K562 (cell line): ENCODE results near the gene CALCB. TPM values are rescaled to one million over a fixed set of nuclear protein-coding genes. Genes with fewer than 3 reads are reported as not detected.

ENCODE experiments used
- ATAC-seq: fragments of 200-7000 bp; cut with Tn5 transposase; 3 replicates; pipeline ENCODE4 v1.9.1; 2020; ENCODE audit warnings: moderate library complexity
- BruUV-seq: library from RNA; stranded (reverse); fragments of 400-500 nt; replicated peaks from 2 replicates; lab custom pipeline; 2021; lab: Mats Ljungman, UMichigan
- CTCF ChIA-PET: fragments of 300-600 bp; formaldehyde crosslinking; extraction: SDS; loops from one replicate; lab custom pipeline; 2021; ENCODE audit warnings: low intra/inter-chr PET ratio; lab: Yijun Ruan, JAX
- POLR2A ChIA-PET: fragments of 300-600, 350-650 bp; sonication (Branson Sonifier 250); formaldehyde crosslinking; extraction: SDS; loops from one replicate; lab custom pipeline; 2021; ENCODE audit warnings: antibody characterized with exemption, inconsistent platforms; lab: Yijun Ruan, JAX
- DNase-seq, 4 experiments: peaks; one replicate each; pipeline versions ENCODE4 v3.0.0 to v3.0.0-alpha.2; 2011 to 2018; ENCODE audit warnings: low spot score in 3 of 4, mixed read lengths in 3 of 4; ENCODE audit errors: extremely low read depth in 1 of 4
- FAIRE-seq: peaks from 2 replicates; lab custom pipeline; 2011; peaks lifted over from hg19 to GRCh38; lab: Jason Lieb, UNC
- H2AFZ ChIP-seq: 2 replicates; pipeline ENCODE4 v1.6.0; 2011; ENCODE audit warnings: low read depth, low read length, control low read depth, inconsistent platforms
- H3K27ac ChIP-seq: fragments of 200-600 bp; 3 replicates; pipeline ENCODE4 v1.8.0; 2011; ENCODE audit warnings: low read depth, mild to moderate bottlenecking, control low read depth, inconsistent platforms, low read length, moderate library complexity, mixed read lengths; ENCODE audit errors: extremely low read depth
- H3K27me3 ChIP-seq, 2 experiments: fragments of 300-600 bp in 1 of 2; 2 replicates in 1 of 2; 3 replicates in 1 of 2; pipeline versions ENCODE4 v1.6.0 to v1.8.0; 2011; ENCODE audit warnings: inconsistent platforms in 2 of 2, low read length in 2 of 2, mild to moderate bottlenecking in 1 of 2, mixed read lengths in 1 of 2, moderate library complexity in 1 of 2; ENCODE audit not compliant: control insufficient read depth in 2 of 2, insufficient read depth in 2 of 2
- H3K36me3 ChIP-seq: fragments of 300-600 bp; 3 replicates; pipeline ENCODE4 v1.8.0; 2011; ENCODE audit warnings: mild to moderate bottlenecking, low read length, inconsistent platforms; ENCODE audit not compliant: control insufficient read depth, insufficient read depth
- H3K4me1 ChIP-seq, 2 experiments: fragments of 200-600 bp in 1 of 2; replicated peaks in 1 of 2; 2 replicates in 1 of 2; 3 replicates in 1 of 2; pipeline versions ENCODE4 v1.5.1 to v1.8.0; 2011; ENCODE audit warnings: inconsistent platforms in 2 of 2, low read length in 2 of 2, mild to moderate bottlenecking in 1 of 2, mixed read lengths in 1 of 2, moderate library complexity in 1 of 2; ENCODE audit not compliant: control insufficient read depth in 2 of 2, insufficient read depth in 2 of 2
- H3K4me2 ChIP-seq: 2 replicates; pipeline ENCODE4 v1.6.1; 2011; ENCODE audit warnings: low read length, control low read depth, inconsistent platforms, mixed read lengths; ENCODE audit not compliant: insufficient read depth
- H3K4me3 ChIP-seq: fragments of 200-600 bp; sonication (generic), shearing (Covaris generic); 2 replicates; pipeline ENCODE4 v1.5.1; 2016; ENCODE audit warnings: control low read depth, inconsistent platforms
- H3K79me2 ChIP-seq: fragments of 200-600 bp; 3 replicates; pipeline ENCODE4 v1.8.0; 2011; ENCODE audit warnings: low read length, inconsistent platforms; ENCODE audit not compliant: control insufficient read depth, insufficient read depth
- H3K9ac ChIP-seq, 2 experiments: 2 replicates each; pipeline versions ENCODE4 v1.6.0 to v1.6.1; 2011; ENCODE audit warnings: low read depth in 2 of 2, low read length in 2 of 2, control low read depth in 1 of 2, inconsistent platforms in 1 of 2, mild to moderate bottlenecking in 1 of 2, mixed read lengths in 1 of 2; ENCODE audit not compliant: insufficient read depth in 1 of 2
- H3K9me1 ChIP-seq: one replicate; pipeline ENCODE4 v1.6.0; 2011; ENCODE audit warnings: inconsistent platforms, mild to moderate bottlenecking, low read length, moderate library complexity; ENCODE audit not compliant: control insufficient read depth, insufficient read depth
- H3K9me3 ChIP-seq: replicated peaks from 2 replicates; pipeline ENCODE4 v1.5.1; 2011; ENCODE audit warnings: low read depth, low read length, inconsistent platforms; ENCODE audit not compliant: control insufficient read depth, insufficient read depth
- H4K20me1 ChIP-seq: replicated peaks from 2 replicates; pipeline ENCODE4 v1.6.1; 2011; ENCODE audit warnings: low read length, inconsistent platforms, mixed read lengths; ENCODE audit not compliant: control insufficient read depth, insufficient read depth
- ATF3 ChIP-seq, 2 experiments: fragments of 450-650 bp in 1 of 2; sonication (generic) in 1 of 2; formaldehyde crosslinking in 1 of 2; IDR thresholded peaks in 1 of 2; conservative IDR thresholded peaks in 1 of 2; 2 replicates each; pipeline versions ENCODE4 v1.6.1 to v1.8.1; 2016 to 2023; ENCODE audit warnings: mild to moderate bottlenecking in 2 of 2, moderate library complexity in 2 of 2, inconsistent platforms in 1 of 2, missing genetic modification reagents in 1 of 2
- ERF ChIP-seq: fragments of 450-650 bp; formaldehyde crosslinking; IDR thresholded peaks from 2 replicates; pipeline ENCODE4 v1.4.0; 2020; ENCODE audit warnings: mild to moderate bottlenecking, mixed read lengths
- MBD2 ChIP-seq: sonication (generic); IDR thresholded peaks from 2 replicates; pipeline ENCODE4 v1.6.1; 2016; ENCODE audit warnings: low read depth, borderline replicate concordance
- RBM17 ChIP-seq: fragments of 200-400 bp; formaldehyde crosslinking; IDR thresholded peaks from 2 replicates; pipeline ENCODE4 v1.6.1; 2017; ENCODE audit warnings: low read depth, mild to moderate bottlenecking, low read length, borderline replicate concordance
- ZNF232 ChIP-seq: sonication (generic); formaldehyde crosslinking; IDR thresholded peaks from 2 replicates; pipeline ENCODE4 v1.8.0; 2022; ENCODE audit warnings: mild to moderate bottlenecking, missing genetic modification reagents
- ZNF311 ChIP-seq: fragments of 250-450 bp; sonication (Bioruptor Pico); IDR thresholded peaks from 2 replicates; pipeline ENCODE4 v1.4.0; 2020; ENCODE audit warnings: mild to moderate bottlenecking, moderate library complexity
- ZSCAN32 ChIP-seq: fragments of 450-650 bp; formaldehyde crosslinking; IDR thresholded peaks from 2 replicates; pipeline ENCODE4 v1.4.0; 2020; ENCODE audit warnings: mild to moderate bottlenecking, moderate library complexity
- WGBS: fragments of 100-300 bp; shearing (Covaris generic); methylation state at CpG from one replicate; pipeline ENCODE4 v1.1.6; 2016; ENCODE audit warnings: low coverage, mixed read lengths; ENCODE audit not compliant: insufficient coverage; ENCODE audit errors: missing lambda C conversion rate; 5-methylcytosine and 5-hydroxymethylcytosine counted together
- in situ Hi-C: fragments of 300-500 bp; cut with MboI; formaldehyde crosslinking; loops from 4 replicates; pipeline ENCODE4 v1.15.0; 2018; ENCODE audit warnings: inconsistent platforms, mixed read lengths
- intact Hi-C: fragments of 100-400 bp; cut with micrococcal nuclease; formaldehyde crosslinking; loops from 2 replicates; pipeline ENCODE4 v1.14.2; 2022
- polyA plus RNA-seq, 8 experiments: library from polyadenylated mRNA; depleted of rRNA in 4 of 8; stranded (reverse) in 5 of 8; unstranded in 3 of 8; fragments of >200 nt; fragmentation: Nextera tagmentation in 2 of 8; fragmentation: Illumina TruSeq in 1 of 8; extraction: Ambion mirVana in 2 of 8; extraction: Trizol in 1 of 8; gene quantifications; 2 replicates each; pipeline versions ENCODE4 v1.2.1 to v1.2.3, GENCODE V29; 2011 to 2014; ENCODE audit warnings: inconsistent platforms in 1 of 8, missing spikeins in 1 of 8
- total RNA-seq, 7 experiments: library from RNA; depleted of rRNA in 6 of 7; stranded (reverse); fragments of >200 nt in 6 of 7; fragmentation: Illumina TruSeq in 2 of 7; extraction: Trizol in 2 of 7; gene quantifications; 2 replicates each; pipeline versions ENCODE4 v1.2.1 to v1.2.3, GENCODE V29; 2011 to 2021; ENCODE audit warnings: low replicate concordance in 1 of 7

The CALCB gene
- total and polyA plus RNA-seq, 9 of the 15 experiments (the other 6 are each of a cell fraction or from before 2014, with no cell fraction given): not detected

- no peaks in the 10 kb centered on the region for H3K27me3 ChIP-seq
- H3K9ac ChIP-seq: no peak overlapping the region
- DNase-seq (no peak), ATAC-seq (no peak), FAIRE-seq (no peak)
- POLR2A ChIA-PET: interaction anchor here (0.6 to 1.0 kb wide), 5 partner anchors 11 to 747 kb away, joined by 3 read pairs; no protein-coding TSS in a partner anchor
- no TSS peak for BruUV-seq
- H3K4me3 ChIP-seq: no peak overlapping the region
- TF ChIP-seq ZNF311 (CRISPR knock-in tag) (no peak), ZNF232 (no peak), ERF (no peak), RBM17 (no peak), MBD2 (no peak)
- H2AFZ ChIP-seq: no peak overlapping the region
- no peaks in the 10 kb centered on the region for H3K36me3 ChIP-seq
- no peaks in the 10 kb centered on the region for H4K20me1 ChIP-seq
- in situ Hi-C loops: no loop called here
- H3K79me2 ChIP-seq: no peaks in the 10 kb centered on the region
- no peak overlapping the region for H3K27ac ChIP-seq
- intact Hi-C loops: no loop called here
- CTCF ChIA-PET: no interaction called here
- H3K9me3 ChIP-seq: no peaks in the 10 kb centered on the region
- no peak overlapping the region for H3K4me2 ChIP-seq
- H3K9me1 ChIP-seq: no peaks in the 10 kb centered on the region
- no peaks in the 10 kb centered on the region for H3K4me1 ChIP-seq
These were observed 24.8 kb upstream of the CALCB start for GRCh38 chr11:15048616-15049015.

DNA sequence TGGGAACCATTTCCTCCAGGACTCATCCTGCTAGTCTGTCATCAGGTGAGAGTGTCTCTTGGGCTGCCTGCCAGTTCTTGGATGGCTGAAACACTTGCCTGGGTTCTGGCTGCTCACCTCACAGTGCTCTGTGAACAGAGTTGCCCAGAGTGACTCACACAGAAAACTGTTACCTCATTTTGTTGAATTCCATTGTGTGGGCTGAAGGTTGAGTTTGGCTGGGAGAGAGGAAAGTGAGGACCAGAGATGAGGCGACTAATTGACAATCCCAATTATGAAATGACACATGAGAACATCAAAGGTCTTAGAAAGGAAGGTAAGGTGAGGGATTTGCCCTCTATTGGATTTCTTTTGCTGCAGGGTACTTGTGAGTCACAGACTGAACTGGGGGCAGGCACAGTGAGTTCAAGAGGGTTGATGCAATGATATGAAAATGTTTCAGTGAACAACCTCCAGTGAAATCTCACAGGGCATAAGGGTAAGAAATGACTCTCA lies 20.2 kb upstream of the CALCB start:
- no peak overlapping the region for H2AFZ ChIP-seq
- no peaks in the 10 kb centered on the region for H3K9me3 ChIP-seq
- no peak for TF ChIP-seq ZSCAN32 (CRISPR knock-in tag)
- peak; percentile 27; the same call in 1 of the 2 replicates for TF ChIP-seq ATF3 (IDR thresholded peaks at IDR 0.05)
- TF ChIP-seq ATF3 (CRISPR knock-in tag; conservative IDR thresholded peaks at IDR 0.05): no peak
- no peak for FAIRE-seq
- no peak overlapping the region for H3K4me2 ChIP-seq
- H4K20me1 ChIP-seq: no peaks in the 10 kb centered on the region
- no TSS peak for BruUV-seq
- no peaks in the 10 kb centered on the region for H3K9me1 ChIP-seq
- no peak for DNase-seq
- ATAC-seq: no peak
- no peak overlapping the region for H3K27ac ChIP-seq
- ChIA-PET POLR2A (interaction anchor here (0.7 kb wide), 1 partner anchor 1183 kb away, joined by 3 read pairs; no protein-coding TSS in a partner anchor), CTCF (no interaction called here)
- H3K79me2 ChIP-seq: no peaks in the 10 kb centered on the region
- intact Hi-C loops: no loop called here
- 0% methylated on average over 1 of the region's 1 CpG for WGBS
- H3K4me3 ChIP-seq: no peak overlapping the region
- no peaks in the 10 kb centered on the region for H3K27me3 ChIP-seq
- no peak overlapping the region for H3K9ac ChIP-seq
- in situ Hi-C loops: no loop called here
- H3K4me1 ChIP-seq: no peaks in the 10 kb centered on the region
- no peaks in the 10 kb centered on the region for H3K36me3 ChIP-seq
